NCI-H2107 (cell line): Measurements from ENCODE around the gene TMEM143.
"Not testable (repeated sequence)": the region's sequence is repeated elsewhere in the genome, so short reads cannot be mapped to it uniquely, and the experiment has no call there.

Experiments used
- DNase-seq: peaks from one replicate; lab custom pipeline; 2025; lab: John Stamatoyannopoulos, UW

The TMEM143 gene

DNA sequence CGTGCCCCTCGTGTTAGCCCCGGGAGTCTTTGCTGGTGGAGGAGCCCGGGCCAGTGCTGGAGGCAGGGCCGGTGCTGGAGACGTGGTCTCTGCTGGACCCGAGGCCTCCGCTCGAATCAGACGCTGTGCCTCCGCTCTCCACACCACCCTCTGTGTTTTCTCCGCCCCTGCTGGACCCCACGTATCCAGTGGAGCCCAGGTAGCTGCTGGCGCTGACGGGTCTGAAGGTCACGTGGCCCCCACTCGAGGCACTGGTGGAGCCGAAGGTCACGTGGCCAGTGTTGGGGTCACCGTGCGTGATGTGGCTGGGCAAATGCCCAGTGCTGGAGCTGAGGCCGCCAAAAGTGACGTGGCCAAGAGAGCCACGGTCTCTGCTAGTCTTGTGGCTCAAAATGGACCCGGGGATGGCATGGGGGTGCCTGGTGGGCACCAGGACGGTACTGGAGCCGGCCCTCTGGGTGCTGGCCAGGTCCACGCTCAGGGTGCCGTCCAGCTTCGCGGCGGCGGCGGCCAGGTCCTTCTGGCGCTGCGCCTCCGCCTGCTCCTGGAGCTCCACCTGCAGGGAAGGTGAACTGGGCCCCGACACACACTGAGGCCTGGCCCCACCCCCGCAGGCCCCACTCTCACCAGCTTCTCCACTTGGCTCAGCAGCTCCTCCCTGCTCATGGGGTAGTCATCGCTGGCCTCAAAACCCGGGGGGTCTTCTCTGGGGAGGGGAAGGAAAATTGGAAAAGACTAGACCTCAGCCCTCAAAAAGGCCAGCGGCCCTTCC is 66.6 kb downstream of the TMEM143 start:
- DNase-seq: no peak

DNA sequence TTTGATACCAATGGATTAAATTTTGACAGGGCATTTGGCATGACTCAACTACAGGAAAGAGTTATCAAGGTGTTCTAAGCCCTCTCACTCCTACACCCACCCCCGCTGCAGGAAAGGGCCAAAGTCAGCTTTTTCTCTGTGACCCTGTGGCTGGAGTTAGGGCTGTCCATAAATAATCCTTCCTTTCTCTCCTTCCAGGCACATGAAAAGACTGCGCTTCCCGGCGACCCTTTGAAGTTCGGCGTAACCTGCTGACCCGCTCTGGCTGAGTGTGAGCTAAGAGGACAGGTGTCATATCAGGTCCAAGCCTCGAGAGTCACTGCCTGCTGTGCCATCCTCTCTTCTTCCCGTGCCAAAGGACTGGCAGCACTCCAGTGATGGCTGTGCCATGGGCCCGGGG is 68.3 kb downstream of the TMEM143 start:
- DNase-seq: no peak

DNA sequence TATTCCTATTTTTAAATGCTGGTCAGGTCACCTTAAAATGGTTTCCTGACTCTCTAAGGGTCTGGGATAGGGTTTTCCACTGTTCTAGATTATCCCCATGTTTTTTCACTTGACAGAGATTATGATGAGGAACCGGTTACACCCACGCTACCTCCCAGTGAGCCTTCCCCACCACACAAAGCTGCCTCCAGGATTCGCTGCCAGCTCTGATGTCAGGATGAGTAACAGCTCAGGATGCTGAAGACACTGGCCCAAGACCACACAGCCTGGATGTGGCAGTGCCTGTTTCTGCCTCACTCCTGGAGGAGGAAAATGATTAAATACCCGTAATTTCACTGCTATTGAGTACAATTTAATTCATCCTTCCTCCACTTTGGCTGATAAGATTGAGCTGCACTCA is 70.9 kb downstream of the TMEM143 start:
- no peak for DNase-seq

DNA sequence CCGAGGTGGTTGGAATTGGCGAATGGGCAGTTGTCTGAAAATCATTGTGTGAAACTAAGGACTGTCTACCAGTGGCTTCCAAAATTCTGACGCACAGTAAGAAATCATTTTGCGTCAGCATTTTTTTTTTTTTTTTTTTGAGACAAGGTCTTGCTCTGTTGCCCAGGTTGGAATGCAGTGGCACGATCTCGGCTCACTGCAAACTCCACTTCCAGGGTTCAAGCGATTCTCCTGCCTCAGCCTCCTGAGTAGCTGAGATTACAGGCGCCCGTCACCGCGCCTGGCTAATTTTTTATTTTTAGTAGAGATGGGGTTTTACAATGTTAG is 72.3 kb downstream of the TMEM143 start:
- DNase-seq: not testable (repeated sequence)

DNA sequence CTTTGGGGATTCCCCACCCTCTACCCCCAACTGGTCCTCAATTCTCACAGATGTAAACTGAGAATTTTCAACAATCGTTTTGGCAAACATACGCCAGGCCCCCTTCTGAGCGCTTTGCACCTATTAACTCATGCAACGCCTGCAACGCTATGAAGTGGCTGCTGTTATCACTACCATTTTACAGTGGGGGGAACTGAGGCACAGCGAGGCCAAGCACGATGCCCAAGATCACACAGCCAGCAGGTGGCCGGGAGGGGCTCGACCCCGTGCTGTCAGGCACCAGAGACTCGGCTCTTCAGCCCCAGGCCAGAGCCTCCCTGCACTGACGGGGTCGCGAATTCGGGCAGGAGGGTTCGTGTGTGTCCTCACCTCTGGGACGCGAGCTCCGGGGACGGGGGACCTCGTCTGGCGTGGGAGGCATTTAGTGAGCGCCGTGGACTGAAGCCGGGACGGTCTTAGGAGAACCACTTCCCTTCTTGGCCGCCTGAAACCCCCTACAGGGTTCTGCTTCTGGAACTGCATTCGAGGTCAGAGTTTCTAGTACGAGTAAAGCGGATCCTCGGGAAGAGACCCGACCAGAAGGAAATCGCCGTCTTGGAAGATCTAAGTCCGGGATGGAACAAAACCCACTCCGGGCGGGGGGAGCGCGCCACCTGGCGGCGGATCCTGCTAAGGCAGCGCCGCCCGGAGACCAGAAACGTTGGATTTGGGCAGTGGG is 72.8 kb downstream of the TMEM143 start:
- DNase-seq: no peak

DNA sequence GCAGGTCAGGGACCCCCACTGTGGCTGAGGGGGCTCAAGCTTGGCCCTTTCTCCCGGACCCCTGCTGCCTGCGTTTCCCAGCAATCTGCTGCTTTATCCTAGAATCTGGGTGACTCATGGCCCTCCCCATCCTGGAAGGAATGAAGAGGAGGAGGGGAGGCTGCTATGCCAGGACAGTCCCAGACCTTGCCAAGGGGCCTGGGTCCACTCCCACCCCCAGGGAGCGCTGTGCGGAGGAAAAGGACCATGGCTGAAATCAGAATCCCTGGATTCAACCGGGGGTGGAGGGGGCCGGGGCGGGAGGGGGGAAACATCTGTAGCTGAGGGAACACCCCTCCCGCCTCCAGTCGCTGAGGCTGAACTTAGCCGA is 73.4 kb downstream of the TMEM143 start:
- no peak for DNase-seq

DNA sequence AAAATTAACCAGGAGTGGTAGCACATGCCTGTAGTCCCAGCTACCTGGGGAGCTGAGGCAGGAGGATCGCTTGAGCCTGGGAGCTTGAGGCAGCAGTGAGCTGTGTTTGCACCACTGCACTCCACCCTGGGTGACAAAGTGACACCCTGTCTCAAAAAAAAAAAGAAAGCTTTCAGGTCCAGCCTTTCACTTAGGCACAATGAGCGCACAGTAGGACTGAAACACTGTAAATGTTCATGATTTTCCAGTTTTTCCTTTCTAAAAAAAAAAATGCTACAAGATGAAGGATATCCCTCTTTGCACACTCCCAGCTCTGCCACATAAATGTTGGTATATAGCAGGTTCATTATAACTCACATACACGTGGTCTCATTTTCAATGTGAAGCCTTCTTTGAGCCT is 76.0 kb downstream of the TMEM143 start:
- no peak for DNase-seq

DNA sequence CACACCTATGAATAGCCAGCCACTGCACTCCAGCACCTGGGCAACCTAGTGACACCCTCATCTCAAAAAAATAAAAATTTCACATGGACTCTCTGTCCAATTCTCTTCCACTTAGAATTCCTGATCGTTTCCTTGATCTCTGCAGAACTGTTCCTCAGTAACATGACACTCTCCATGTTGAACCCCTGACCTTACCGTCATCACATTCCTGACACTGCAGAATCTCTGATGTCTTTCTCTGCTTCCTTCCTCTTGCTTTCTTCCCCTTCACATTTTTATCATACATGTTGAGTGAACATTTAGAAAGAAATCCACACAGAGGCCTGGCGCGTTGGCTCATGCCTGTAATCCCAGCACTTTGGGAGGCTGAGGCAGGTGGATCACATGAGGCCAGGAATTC is 78.8 kb downstream of the TMEM143 start:
- DNase-seq: no peak

DNA sequence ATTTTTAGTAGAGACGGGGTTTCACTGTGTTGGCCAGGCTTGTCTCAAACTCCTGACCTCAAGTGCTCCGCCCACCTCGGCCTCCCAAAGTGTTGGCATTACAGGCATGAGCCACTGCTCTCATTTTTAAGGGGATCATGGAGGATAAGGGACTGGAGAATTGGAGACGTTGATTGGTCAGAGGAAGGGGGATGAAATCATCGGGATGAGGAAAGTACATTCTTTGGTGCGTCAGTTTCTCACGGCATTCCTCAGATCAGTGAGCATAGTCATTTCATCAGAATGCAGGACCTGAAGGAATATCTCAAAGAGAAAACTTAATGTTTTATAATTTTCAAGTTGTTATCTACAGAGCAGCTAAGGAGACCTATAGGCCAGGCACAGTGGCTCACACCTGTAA is 79.8 kb downstream of the TMEM143 start:
- DNase-seq: no peak
